GM12878 (cell line): ENCODE measurements around the gene DIPK2A.

Experiments used
- EZH2 ChIP-seq: IDR thresholded peaks from 2 replicates; pipeline ENCODE4 v1.6.1; 2012; ENCODE audit warnings: low read depth, mild to moderate bottlenecking, control low read depth, inconsistent platforms, low read length, borderline replicate concordance; ENCODE audit not compliant: control insufficient read depth
- NRF1 ChIP-seq: conservative IDR thresholded peaks from 2 replicates; pipeline ENCODE4 v1.6.1; 2011; ENCODE audit warnings: mild to moderate bottlenecking, low read depth, low read length, improper control_type of control experiment
- RFX5 ChIP-seq: IDR thresholded peaks from 2 replicates; pipeline ENCODE4 v1.6.1; 2011; ENCODE audit warnings: low read depth, low read length, improper control_type of control experiment
- SMC3 ChIP-seq: IDR thresholded peaks from 2 replicates; pipeline ENCODE4 v1.6.1; 2011; ENCODE audit warnings: low read length, improper control_type of control experiment, borderline replicate concordance
- SPI1 ChIP-seq: IDR thresholded peaks from 2 replicates; pipeline ENCODE4 v1.6.1; 2011; ENCODE audit warnings: low read depth, mild to moderate bottlenecking, low read length, moderate library complexity, borderline replicate concordance; ENCODE audit not compliant: insufficient read depth
- SREBF2 ChIP-seq: IDR thresholded peaks from 2 replicates; pipeline ENCODE4 v1.6.1; 2012; ENCODE audit warnings: mild to moderate bottlenecking, low read length
- TCF7 ChIP-seq: IDR thresholded peaks from 2 replicates; pipeline ENCODE4 v1.6.1; 2014; ENCODE audit warnings: antibody characterized with exemption, borderline replicate concordance
- TF ChIP-seq, protein P1 (sequence below), 3 experiments: IDR thresholded peaks in 2 of 3; conservative IDR thresholded peaks in 1 of 3; 2 replicates each; pipeline ENCODE4 v1.5.1; 2011; ENCODE audit warnings: low read depth in 3 of 3, low read length in 3 of 3, mild to moderate bottlenecking in 3 of 3, control low read depth in 2 of 3, moderate library complexity in 2 of 3, inconsistent platforms in 1 of 3, mixed read lengths in 1 of 3; ENCODE audit not compliant: control insufficient read depth in 2 of 3, insufficient read depth in 1 of 3; ENCODE audit errors: extremely low read depth in 1 of 3
- TF ChIP-seq, protein P2 (sequence below): fragments of 450-650 bp; IDR thresholded peaks from 2 replicates; pipeline ENCODE4 v1.6.1; 2017; ENCODE audit warnings: antibody characterized with exemption, mild to moderate bottlenecking, moderate library complexity

DNA sequence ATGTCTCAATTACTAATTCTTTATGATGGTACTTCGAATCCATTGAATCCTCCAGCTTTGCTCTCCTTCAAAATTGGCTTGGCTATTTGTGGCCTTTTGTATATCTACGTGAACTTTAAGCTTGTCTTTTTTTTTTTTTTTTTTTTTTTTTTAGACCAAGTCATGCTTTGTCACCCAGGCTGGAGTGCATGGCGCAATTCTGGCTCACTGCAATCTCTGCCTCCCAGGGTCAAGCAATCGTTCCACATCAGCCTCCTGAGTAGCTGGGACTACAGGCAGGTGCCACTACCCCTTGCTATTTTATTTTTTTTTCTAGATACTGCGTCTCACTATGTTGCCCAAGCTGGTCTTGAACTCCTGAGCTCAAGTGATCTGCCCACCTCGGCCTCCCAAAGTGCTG is 7.7 kb upstream of the DIPK2A start:
- no peak for TF ChIP-seq TCF7
- TF ChIP-seq, protein P1, sequence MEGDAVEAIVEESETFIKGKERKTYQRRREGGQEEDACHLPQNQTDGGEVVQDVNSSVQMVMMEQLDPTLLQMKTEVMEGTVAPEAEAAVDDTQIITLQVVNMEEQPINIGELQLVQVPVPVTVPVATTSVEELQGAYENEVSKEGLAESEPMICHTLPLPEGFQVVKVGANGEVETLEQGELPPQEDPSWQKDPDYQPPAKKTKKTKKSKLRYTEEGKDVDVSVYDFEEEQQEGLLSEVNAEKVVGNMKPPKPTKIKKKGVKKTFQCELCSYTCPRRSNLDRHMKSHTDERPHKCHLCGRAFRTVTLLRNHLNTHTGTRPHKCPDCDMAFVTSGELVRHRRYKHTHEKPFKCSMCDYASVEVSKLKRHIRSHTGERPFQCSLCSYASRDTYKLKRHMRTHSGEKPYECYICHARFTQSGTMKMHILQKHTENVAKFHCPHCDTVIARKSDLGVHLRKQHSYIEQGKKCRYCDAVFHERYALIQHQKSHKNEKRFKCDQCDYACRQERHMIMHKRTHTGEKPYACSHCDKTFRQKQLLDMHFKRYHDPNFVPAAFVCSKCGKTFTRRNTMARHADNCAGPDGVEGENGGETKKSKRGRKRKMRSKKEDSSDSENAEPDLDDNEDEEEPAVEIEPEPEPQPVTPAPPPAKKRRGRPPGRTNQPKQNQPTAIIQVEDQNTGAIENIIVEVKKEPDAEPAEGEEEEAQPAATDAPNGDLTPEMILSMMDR (IDR thresholded peaks at IDR 0.05 in 2 of 3, conservative IDR thresholded peaks at IDR 0.05 in 1 of 3; ENCODE audit: control insufficient read depth in 2 of 3, extremely low read depth in 1 of 3, insufficient read depth in 1 of 3, low read depth in 3 of 3, low read length in 3 of 3): no peak
- no peak for TF ChIP-seq SREBF2
- TF ChIP-seq, protein P2, sequence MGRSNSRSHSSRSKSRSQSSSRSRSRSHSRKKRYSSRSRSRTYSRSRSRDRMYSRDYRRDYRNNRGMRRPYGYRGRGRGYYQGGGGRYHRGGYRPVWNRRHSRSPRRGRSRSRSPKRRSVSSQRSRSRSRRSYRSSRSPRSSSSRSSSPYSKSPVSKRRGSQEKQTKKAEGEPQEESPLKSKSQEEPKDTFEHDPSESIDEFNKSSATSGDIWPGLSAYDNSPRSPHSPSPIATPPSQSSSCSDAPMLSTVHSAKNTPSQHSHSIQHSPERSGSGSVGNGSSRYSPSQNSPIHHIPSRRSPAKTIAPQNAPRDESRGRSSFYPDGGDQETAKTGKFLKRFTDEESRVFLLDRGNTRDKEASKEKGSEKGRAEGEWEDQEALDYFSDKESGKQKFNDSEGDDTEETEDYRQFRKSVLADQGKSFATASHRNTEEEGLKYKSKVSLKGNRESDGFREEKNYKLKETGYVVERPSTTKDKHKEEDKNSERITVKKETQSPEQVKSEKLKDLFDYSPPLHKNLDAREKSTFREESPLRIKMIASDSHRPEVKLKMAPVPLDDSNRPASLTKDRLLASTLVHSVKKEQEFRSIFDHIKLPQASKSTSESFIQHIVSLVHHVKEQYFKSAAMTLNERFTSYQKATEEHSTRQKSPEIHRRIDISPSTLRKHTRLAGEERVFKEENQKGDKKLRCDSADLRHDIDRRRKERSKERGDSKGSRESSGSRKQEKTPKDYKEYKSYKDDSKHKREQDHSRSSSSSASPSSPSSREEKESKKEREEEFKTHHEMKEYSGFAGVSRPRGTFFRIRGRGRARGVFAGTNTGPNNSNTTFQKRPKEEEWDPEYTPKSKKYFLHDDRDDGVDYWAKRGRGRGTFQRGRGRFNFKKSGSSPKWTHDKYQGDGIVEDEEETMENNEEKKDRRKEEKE: no peak
- TF ChIP-seq RFX5: no peak
- no peak for TF ChIP-seq NRF1
- no peak for TF ChIP-seq EZH2
- no peak for TF ChIP-seq SPI1
- no peak for TF ChIP-seq SMC3
